ENCODE measurements around the gene CARNS1.

DNA sequence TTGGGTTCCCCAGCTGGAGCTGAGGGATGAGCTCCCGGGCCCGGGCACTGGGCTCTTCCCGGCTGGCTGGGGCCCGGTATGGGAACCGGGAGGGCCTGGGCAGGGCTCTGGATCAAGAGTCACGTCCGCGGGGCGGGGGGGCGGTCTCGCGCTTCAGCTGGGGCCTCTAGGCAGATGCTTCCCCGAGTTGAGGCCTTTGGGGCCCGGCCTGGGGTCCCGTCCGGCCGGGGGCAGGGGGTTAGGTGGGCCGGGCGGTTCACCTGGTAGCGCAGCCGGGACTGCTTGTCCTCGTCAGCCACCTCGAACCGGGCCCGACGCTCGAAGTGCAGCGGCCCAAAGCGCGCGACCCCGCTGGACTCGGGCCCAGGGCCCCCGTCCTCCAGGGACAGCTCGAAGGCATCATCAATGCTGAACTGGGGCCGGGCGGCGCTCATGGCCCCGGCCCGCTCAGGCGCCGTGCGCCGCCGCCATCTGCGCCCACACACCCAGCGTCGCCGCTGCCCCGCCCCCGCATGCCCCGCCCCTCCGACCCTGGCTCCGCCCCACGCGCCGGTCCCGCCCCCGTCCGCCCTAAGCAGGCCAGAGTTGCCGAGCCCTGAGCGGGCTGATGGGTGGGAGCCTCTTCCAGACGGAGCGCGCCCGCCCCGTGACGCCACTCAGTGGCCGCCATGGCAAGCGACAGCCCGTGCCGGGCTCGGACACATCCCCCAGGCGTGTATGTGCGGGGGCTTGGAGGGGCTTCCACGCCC, 53.5 kb downstream of the CARNS1 start, which contains the start of gene TMEM134:
- TF ChIP-seq CTCF (IDR thresholded peaks at IDR 0.05) (peak in 2 of 3 donors; percentile 25 to 47), POLR2A (IDR thresholded peaks at IDR 0.05) (peak; percentile 60)

All from breast epithelium (tissue), 3 donors.